Neural cell (in vitro differentiated cells): ENCODE data around the gene PTGER4. TPM values are rescaled to one million over a fixed set of nuclear protein-coding genes. Genes with fewer than 3 reads are reported as not detected.

Source experiments
- H2AFZ ChIP-seq: fragments of 200-600, 300-800 bp; sonication (generic), shearing (Covaris generic); 2 replicates; pipeline ENCODE4 v1.6.0; 2014; ENCODE audit warnings: low read depth, mild to moderate bottlenecking, antibody characterized with exemption, low read length, moderate library complexity
- H3F3A ChIP-seq: fragments of 200-600 bp; shearing (Covaris generic); 2 replicates; pipeline ENCODE4 v1.6.1; 2016; ENCODE audit warnings: mild to moderate bottlenecking, moderate library complexity, mixed read lengths, antibody characterized with exemption, low read length; ENCODE audit not compliant: insufficient read depth, poor library complexity, severe bottlenecking
- H3K27ac ChIP-seq: fragments of 200-600, 300-800 bp; sonication (generic), shearing (Covaris generic); 2 replicates; pipeline ENCODE4 v1.5.1; 2014; ENCODE audit warnings: mild to moderate bottlenecking, low read length, moderate library complexity
- H3K27me3 ChIP-seq: fragments of 300-800, 200-600 bp; sonication (generic), shearing (Covaris generic); 2 replicates; pipeline ENCODE4 v1.6.0; 2014; ENCODE audit warnings: mild to moderate bottlenecking, low read depth, low read length, moderate library complexity; ENCODE audit not compliant: insufficient read depth
- H3K36me3 ChIP-seq: fragments of 300-800, 200-600 bp; sonication (generic), shearing (Covaris generic); 2 replicates; pipeline ENCODE4 v1.5.1; 2014; ENCODE audit warnings: mild to moderate bottlenecking, antibody characterized with exemption, low read length, moderate library complexity; ENCODE audit not compliant: insufficient read depth
- H3K4me2 ChIP-seq: fragments of 300-800, 200-600 bp; sonication (generic), shearing (Covaris generic); 2 replicates; pipeline ENCODE4 v1.6.0; 2014; ENCODE audit warnings: mild to moderate bottlenecking, low read length
- H3K4me3 ChIP-seq: fragments of 300-800, 200-600 bp; sonication (generic), shearing (Covaris generic); 2 replicates; pipeline ENCODE4 v1.5.1; 2014; ENCODE audit warnings: mild to moderate bottlenecking, low read length, moderate library complexity
- H3K79me2 ChIP-seq: fragments of 200-600 bp; shearing (Covaris generic); replicated peaks from 2 replicates; pipeline ENCODE4 v1.6.0; 2014; ENCODE audit warnings: mild to moderate bottlenecking, low read length, moderate library complexity; ENCODE audit not compliant: insufficient read depth
- H3K9ac ChIP-seq: fragments of 300-800, 200-600 bp; sonication (generic), shearing (Covaris generic); 2 replicates; pipeline ENCODE4 v1.6.1; 2016; ENCODE audit warnings: mild to moderate bottlenecking, low read length, mixed read lengths
- H3K9me2 ChIP-seq: fragments of 200-600 bp; shearing (Covaris generic); 2 replicates; pipeline ENCODE4 v1.6.1; 2016; ENCODE audit warnings: mild to moderate bottlenecking, low read length, mixed read lengths; ENCODE audit not compliant: insufficient read depth
- H3K9me3 ChIP-seq: fragments of 200-600, 300-800 bp; sonication (generic), shearing (Covaris generic); 2 replicates; pipeline ENCODE4 v1.6.1; 2016; ENCODE audit warnings: mild to moderate bottlenecking, mixed run types, low read length, moderate library complexity, mixed read lengths
- H4K20me1 ChIP-seq: fragments of 200-600 bp; shearing (Covaris generic); 2 replicates; pipeline ENCODE4 v1.6.1; 2016; ENCODE audit warnings: mild to moderate bottlenecking, mixed run types; ENCODE audit not compliant: insufficient read depth
- EP300 ChIP-seq: fragments of 450-650 bp; conservative IDR thresholded peaks from 2 replicates; pipeline ENCODE4 v1.6.1; 2014; ENCODE audit warnings: antibody characterized with exemption, mild to moderate bottlenecking, moderate library complexity; ENCODE audit not compliant: poor library complexity, severe bottlenecking
- EZH2 ChIP-seq: fragments of 200-600, 300-800 bp; shearing (Covaris generic), sonication (generic); IDR thresholded peaks from 2 replicates; pipeline ENCODE4 v1.6.1; 2014; ENCODE audit warnings: antibody characterized with exemption, low read length, borderline replicate concordance, mild to moderate bottlenecking; ENCODE audit not compliant: insufficient read depth, poor library complexity, severe bottlenecking
- POLR2AphosphoS5 ChIP-seq: IDR thresholded peaks from 2 replicates; pipeline ENCODE4 v1.6.1; 2012
- RAD21 ChIP-seq: fragments of 450-650 bp; conservative IDR thresholded peaks from 2 replicates; pipeline ENCODE4 v1.6.1; 2014; ENCODE audit warnings: antibody characterized with exemption, mild to moderate bottlenecking, moderate library complexity
- SMC3 ChIP-seq: fragments of 450-650 bp; conservative IDR thresholded peaks from 2 replicates; pipeline ENCODE4 v1.6.1; 2014; ENCODE audit warnings: antibody characterized with exemption, mild to moderate bottlenecking, moderate library complexity; ENCODE audit not compliant: poor library complexity
- TAF1 ChIP-seq: IDR thresholded peaks from 2 replicates; pipeline ENCODE4 v1.6.1; 2012; ENCODE audit warnings: low read depth
- polyA plus RNA-seq: library from polyadenylated mRNA; depleted of rRNA; stranded (reverse); fragments of >200 nt; gene quantifications from 2 replicates; pipeline ENCODE4 v1.2.3, GENCODE V29; 2014
- TF ChIP-seq, protein P1 (sequence below): fragments of 450-650 bp; IDR thresholded peaks from 2 replicates; pipeline ENCODE4 v1.5.1; 2014; ENCODE audit warnings: antibody characterized with exemption, mild to moderate bottlenecking, moderate library complexity; ENCODE audit not compliant: poor library complexity, severe bottlenecking
- TF ChIP-seq, protein P2 (sequence below): IDR thresholded peaks from 2 replicates; pipeline ENCODE4 v1.6.1; 2012; ENCODE audit warnings: borderline replicate concordance

The PTGER4 gene
- polyA plus RNA-seq, 1 donor from 2014 or later, result 6.2 TPM

DNA sequence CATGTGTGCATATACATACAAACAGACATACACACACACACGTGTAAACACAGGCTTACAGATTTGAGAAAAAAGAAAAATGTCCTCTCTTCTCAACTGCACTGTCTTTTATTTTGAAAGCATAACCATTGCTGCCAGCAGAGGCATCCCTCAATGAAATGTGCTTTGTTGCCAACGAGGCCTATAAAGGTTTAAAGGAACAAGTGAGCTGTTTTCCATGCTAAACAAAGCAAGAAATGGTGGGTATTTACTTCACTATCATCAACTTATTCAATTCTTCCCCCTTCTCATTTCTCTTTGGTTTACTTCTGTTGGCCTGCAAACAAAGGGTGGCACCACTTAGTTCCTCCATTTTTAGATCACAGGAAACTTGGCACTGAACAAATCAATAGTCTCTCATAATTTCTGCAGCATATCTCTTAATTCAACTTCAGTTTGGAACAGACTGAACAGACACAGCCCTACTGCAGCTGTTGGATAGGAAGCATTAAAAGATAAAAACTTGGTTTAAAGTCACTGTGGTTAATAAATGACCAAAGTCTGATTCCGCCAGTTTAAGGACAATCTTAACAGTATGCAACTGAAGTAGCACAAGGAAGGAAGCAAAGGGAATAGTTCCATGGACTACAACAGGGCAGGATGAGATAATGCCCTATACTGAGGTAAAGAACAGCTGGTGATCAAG lies 54.3 kb downstream of the PTGER4 start:
- Histone ChIP-seq H2AFZ (no peak overlapping the region), H3F3A (no peaks in the 10 kb centered on the region), H3K4me2 (no peak overlapping the region), H3K9me3 (no peaks in the 10 kb centered on the region), H3K79me2 (peaks cover 3% of the 10 kb centered on the region), H3K27me3 (no peaks in the 10 kb centered on the region), H3K9ac (no peak overlapping the region), H4K20me1 (no peaks in the 10 kb centered on the region), H3K9me2 (no peaks in the 10 kb centered on the region), H3K36me3 (peaks cover 5% of the 10 kb centered on the region), H3K27ac (no peak overlapping the region), H3K4me3 (no peak overlapping the region)
- TF ChIP-seq, protein P1, sequence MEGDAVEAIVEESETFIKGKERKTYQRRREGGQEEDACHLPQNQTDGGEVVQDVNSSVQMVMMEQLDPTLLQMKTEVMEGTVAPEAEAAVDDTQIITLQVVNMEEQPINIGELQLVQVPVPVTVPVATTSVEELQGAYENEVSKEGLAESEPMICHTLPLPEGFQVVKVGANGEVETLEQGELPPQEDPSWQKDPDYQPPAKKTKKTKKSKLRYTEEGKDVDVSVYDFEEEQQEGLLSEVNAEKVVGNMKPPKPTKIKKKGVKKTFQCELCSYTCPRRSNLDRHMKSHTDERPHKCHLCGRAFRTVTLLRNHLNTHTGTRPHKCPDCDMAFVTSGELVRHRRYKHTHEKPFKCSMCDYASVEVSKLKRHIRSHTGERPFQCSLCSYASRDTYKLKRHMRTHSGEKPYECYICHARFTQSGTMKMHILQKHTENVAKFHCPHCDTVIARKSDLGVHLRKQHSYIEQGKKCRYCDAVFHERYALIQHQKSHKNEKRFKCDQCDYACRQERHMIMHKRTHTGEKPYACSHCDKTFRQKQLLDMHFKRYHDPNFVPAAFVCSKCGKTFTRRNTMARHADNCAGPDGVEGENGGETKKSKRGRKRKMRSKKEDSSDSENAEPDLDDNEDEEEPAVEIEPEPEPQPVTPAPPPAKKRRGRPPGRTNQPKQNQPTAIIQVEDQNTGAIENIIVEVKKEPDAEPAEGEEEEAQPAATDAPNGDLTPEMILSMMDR, result no peak
- TF ChIP-seq RAD21 (no peak), SMC3 (no peak), EZH2 (no peak), EP300 (no peak)

DNA sequence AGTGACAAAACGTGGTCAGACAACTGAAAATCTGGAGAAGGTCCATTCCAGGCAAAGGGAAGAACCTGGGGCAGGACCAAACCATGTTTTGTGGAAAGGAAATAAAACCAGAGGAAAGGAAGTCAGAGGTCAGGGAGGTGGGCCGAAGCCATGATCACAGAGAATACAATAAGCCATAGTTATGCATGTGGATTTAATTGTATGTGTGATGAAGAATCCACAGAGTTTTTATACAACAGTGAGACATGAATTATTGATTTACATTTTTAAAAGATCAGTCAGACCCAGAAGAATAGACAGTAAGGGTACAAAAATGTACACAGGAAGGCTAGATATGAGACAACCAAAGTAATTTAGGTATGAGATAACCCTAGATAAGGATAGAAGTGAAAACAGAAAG lies 55.3 kb downstream of the PTGER4 start:
- H3K9me2 ChIP-seq, result no peaks in the 10 kb centered on the region
- H3K27ac ChIP-seq, result no peak overlapping the region
- no peak overlapping the region for H3K9ac ChIP-seq
- peaks cover 3% of the 10 kb centered on the region for H3K79me2 ChIP-seq
- no peak overlapping the region for H3K4me2 ChIP-seq
- H4K20me1 ChIP-seq, result no peaks in the 10 kb centered on the region
- H3F3A ChIP-seq, result no peaks in the 10 kb centered on the region
- H3K4me3 ChIP-seq, result no peak overlapping the region
- H3K27me3 ChIP-seq, result no peaks in the 10 kb centered on the region
- TF ChIP-seq TAF1 (no peak), POLR2AphosphoS5 (no peak), RAD21 (no peak), EP300 (no peak), SMC3 (no peak)
- TF ChIP-seq, protein P1, result no peak
- TF ChIP-seq, protein P2, sequence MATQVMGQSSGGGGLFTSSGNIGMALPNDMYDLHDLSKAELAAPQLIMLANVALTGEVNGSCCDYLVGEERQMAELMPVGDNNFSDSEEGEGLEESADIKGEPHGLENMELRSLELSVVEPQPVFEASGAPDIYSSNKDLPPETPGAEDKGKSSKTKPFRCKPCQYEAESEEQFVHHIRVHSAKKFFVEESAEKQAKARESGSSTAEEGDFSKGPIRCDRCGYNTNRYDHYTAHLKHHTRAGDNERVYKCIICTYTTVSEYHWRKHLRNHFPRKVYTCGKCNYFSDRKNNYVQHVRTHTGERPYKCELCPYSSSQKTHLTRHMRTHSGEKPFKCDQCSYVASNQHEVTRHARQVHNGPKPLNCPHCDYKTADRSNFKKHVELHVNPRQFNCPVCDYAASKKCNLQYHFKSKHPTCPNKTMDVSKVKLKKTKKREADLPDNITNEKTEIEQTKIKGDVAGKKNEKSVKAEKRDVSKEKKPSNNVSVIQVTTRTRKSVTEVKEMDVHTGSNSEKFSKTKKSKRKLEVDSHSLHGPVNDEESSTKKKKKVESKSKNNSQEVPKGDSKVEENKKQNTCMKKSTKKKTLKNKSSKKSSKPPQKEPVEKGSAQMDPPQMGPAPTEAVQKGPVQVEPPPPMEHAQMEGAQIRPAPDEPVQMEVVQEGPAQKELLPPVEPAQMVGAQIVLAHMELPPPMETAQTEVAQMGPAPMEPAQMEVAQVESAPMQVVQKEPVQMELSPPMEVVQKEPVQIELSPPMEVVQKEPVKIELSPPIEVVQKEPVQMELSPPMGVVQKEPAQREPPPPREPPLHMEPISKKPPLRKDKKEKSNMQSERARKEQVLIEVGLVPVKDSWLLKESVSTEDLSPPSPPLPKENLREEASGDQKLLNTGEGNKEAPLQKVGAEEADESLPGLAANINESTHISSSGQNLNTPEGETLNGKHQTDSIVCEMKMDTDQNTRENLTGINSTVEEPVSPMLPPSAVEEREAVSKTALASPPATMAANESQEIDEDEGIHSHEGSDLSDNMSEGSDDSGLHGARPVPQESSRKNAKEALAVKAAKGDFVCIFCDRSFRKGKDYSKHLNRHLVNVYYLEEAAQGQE, result no peak
- no peaks in the 10 kb centered on the region for H3K9me3 ChIP-seq
- H2AFZ ChIP-seq, result no peak overlapping the region
- peaks cover 8% of the 10 kb centered on the region for H3K36me3 ChIP-seq
